CD8-positive, alpha-beta memory T cell (primary cell): Measurements from ENCODE around the gene CEND1. TPM values are rescaled to one million over a fixed set of nuclear protein-coding genes. Genes with fewer than 3 reads are reported as not detected.

Experiments
- CTCF ChIA-PET: fragments of 350-600 bp; sonication (Branson Sonifier 250); formaldehyde crosslinking; loops from one replicate; lab custom pipeline; 2021; ENCODE audit warnings: antibody characterized with exemption; lab: Charles Lee
- POLR2A ChIA-PET: fragments of 350-600 bp; sonication (Branson Sonifier 250); formaldehyde crosslinking; loops from one replicate; lab custom pipeline; 2021; ENCODE audit warnings: antibody characterized with exemption; lab: Charles Lee
- DNase-seq, 5 donors: peaks; one replicate each; pipeline versions ENCODE4 v3.0.0 to v3.0.0-alpha.2; 2020 to 2022; ENCODE audit warnings: mixed read lengths in 1 of 5
- H3K27ac ChIP-seq: one replicate; pipeline ENCODE4 v1.7.0; 2013; ENCODE audit warnings: low read depth, mild to moderate bottlenecking, low read length, moderate library complexity
- H3K27me3 ChIP-seq: 2 replicates; pipeline ENCODE4 v1.7.0; 2013; ENCODE audit warnings: low read length, mild to moderate bottlenecking; ENCODE audit not compliant: insufficient read depth, poor library complexity, severe bottlenecking
- H3K36me3 ChIP-seq: 2 replicates; pipeline ENCODE4 v1.7.0; 2013; ENCODE audit warnings: mild to moderate bottlenecking, low read length, moderate library complexity; ENCODE audit not compliant: insufficient read depth
- H3K4me1 ChIP-seq: 2 replicates; pipeline ENCODE4 v1.7.0; 2013; ENCODE audit warnings: mild to moderate bottlenecking, low read length, moderate library complexity; ENCODE audit not compliant: insufficient read depth
- H3K4me3 ChIP-seq: 2 replicates; pipeline ENCODE4 v1.7.0; 2013; ENCODE audit warnings: mild to moderate bottlenecking, low read length
- H3K9me3 ChIP-seq: 2 replicates; pipeline ENCODE4 v1.7.0; 2013; ENCODE audit warnings: mild to moderate bottlenecking, low read length
- H3K27ac Mint-ChIP-seq, 8 donors: one replicate each; pipeline ENCODE4 v1.8.0; 2020 to 2021; ENCODE audit warnings: mixed read lengths in 8 of 8, mild to moderate bottlenecking in 6 of 8, inconsistent platforms in 3 of 8, moderate library complexity in 3 of 8
- H3K27me3 Mint-ChIP-seq, 2 donors: one replicate each; pipeline ENCODE4 v1.8.0; 2020 to 2021; ENCODE audit warnings: mixed read lengths in 2 of 2, mild to moderate bottlenecking in 1 of 2, moderate library complexity in 1 of 2
- H3K36me3 Mint-ChIP-seq, 3 donors: one replicate each; pipeline ENCODE4 v1.8.0; 2020 to 2021; ENCODE audit warnings: mixed read lengths in 3 of 3, inconsistent platforms in 1 of 3, mild to moderate bottlenecking in 1 of 3
- H3K4me1 Mint-ChIP-seq, 3 donors: one replicate each; pipeline ENCODE4 v1.8.0; 2020 to 2021; ENCODE audit warnings: mixed read lengths in 3 of 3, inconsistent platforms in 1 of 3, mild to moderate bottlenecking in 1 of 3
- H3K4me3 Mint-ChIP-seq, 7 donors: one replicate each; pipeline ENCODE4 v1.8.0; 2020 to 2021; ENCODE audit warnings: mixed read lengths in 7 of 7, mild to moderate bottlenecking in 6 of 7, moderate library complexity in 4 of 7, inconsistent platforms in 2 of 7
- H3K9me3 Mint-ChIP-seq, 5 donors: one replicate each; pipeline ENCODE4 v1.8.0; 2020 to 2022; ENCODE audit warnings: mixed read lengths in 5 of 5, mild to moderate bottlenecking in 3 of 5, moderate library complexity in 2 of 5, inconsistent platforms in 1 of 5
- polyA plus RNA-seq: library from polyadenylated mRNA; unstranded; fragments of 300-500 nt; fragmentation: Illumina TruSeq; gene quantifications from one replicate; pipeline ENCODE4 v1.2.3, GENCODE V29; 2021
- total RNA-seq, 2 experiments: library from RNA; stranded (reverse); gene quantifications; one replicate each; pipeline ENCODE4 v1.2.3, GENCODE V29; 2021

Gene CEND1
- total and polyA plus RNA-seq, 3 experiments from 2014 or later: 0.13 to 2.6 (median 2.1) TPM

DNA sequence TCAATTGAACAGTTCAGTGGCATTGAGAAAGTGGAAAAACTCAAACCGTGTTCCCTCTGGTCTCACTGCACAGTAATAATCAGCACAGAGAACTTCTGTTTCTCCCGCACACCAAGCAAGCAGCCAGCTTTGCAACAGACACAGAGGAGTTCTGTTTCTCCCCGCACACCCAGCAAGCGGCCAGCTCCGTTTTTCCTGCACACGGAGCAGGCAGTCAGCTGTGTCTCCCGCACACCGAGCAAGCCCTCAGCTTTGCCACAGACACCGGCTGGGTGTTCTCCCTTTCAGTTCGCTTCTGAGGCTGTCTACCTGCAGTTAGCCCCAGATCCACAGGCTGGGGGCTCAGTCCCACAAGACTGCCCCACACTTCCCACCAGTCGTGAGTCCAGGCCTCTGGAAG is 52.5 kb downstream of the CEND1 start:
- Histone ChIP-seq H3K27ac (no peak overlapping the region), H3K9me3 (no peaks in the 10 kb centered on the region), H3K27me3 (no peaks in the 10 kb centered on the region), H3K4me1 (peaks cover 12% of the 10 kb centered on the region), H3K4me3 (peak overlapping the region; percentile 2), H3K36me3 (no peaks in the 10 kb centered on the region)
- H3K9me3 Mint-ChIP-seq: no peaks in the 10 kb centered on the region
- ChIA-PET POLR2A (interaction anchor here (0.6 kb wide), 1 partner anchor 53 kb away, joined by 14 read pairs; no protein-coding TSS in a partner anchor), CTCF (interaction anchor here (1.5 to 2.5 kb wide), 3 partner anchors 8 to 11 kb away, joined by 3 to 9 read pairs (median 9); partner anchors contain the start of gene TALDO1)
- peaks cover 5 to 6% of the 10 kb centered on the region in 2 donors for H3K27me3 Mint-ChIP-seq
- H3K27ac Mint-ChIP-seq: peak overlapping the region in 1 of 8 donors; percentile 29
- H3K36me3 Mint-ChIP-seq: no peaks in the 10 kb centered on the region
- H3K4me1 Mint-ChIP-seq: peaks cover 10 to 14% (median 12%) of the 10 kb centered on the region in 3 donors
- H3K4me3 Mint-ChIP-seq: peak overlapping the region in 3 of 7 donors; percentile 12 to 58 (median 15)
- no peak for DNase-seq

Other genes with a start within 250 kb of the CEND1 start
- gene LMNTD2, start 229.4 kb downstream of the CEND1 start, total RNA-seq: 1 to 10 TPM; 1.2 to 2.4 TPM
- 1.1 TPM for gene LMNTD2, start 229.4 kb downstream of the CEND1 start, polyA plus RNA-seq
- gene RASSF7, start 229.1 kb downstream of the CEND1 start, total RNA-seq: 10 to 100 TPM; 20.4 to 20.7 TPM
- 39.7 TPM for gene RASSF7, start 229.1 kb downstream of the CEND1 start, polyA plus RNA-seq
- gene PHRF1, start 213.6 kb downstream of the CEND1 start, total RNA-seq: 10 to 100 TPM; 47.3 to 49.8 TPM
- gene PHRF1, start 213.6 kb downstream of the CEND1 start, polyA plus RNA-seq: 17.7 TPM
- gene IRF7, start 174.1 kb downstream of the CEND1 start, total RNA-seq: 10 to 100 TPM; 16.4 to 18.0 TPM
- 38.6 TPM for gene IRF7, start 174.1 kb downstream of the CEND1 start, polyA plus RNA-seq
- gene CDHR5, start 165.1 kb downstream of the CEND1 start, total RNA-seq: not detected
- gene CDHR5, start 165.1 kb downstream of the CEND1 start, polyA plus RNA-seq: not detected
- gene SCT, start 162.9 kb downstream of the CEND1 start, total RNA-seq: not detected
- not detected for gene SCT, start 162.9 kb downstream of the CEND1 start, polyA plus RNA-seq
- under 1 TPM; 0.22 to 0.31 TPM for gene DRD4, start 152.8 kb downstream of the CEND1 start, total RNA-seq
- not detected for gene DRD4, start 152.8 kb downstream of the CEND1 start, polyA plus RNA-seq
- gene DEAF1, start 94.9 kb downstream of the CEND1 start, total RNA-seq: 10 to 100 TPM; 52.1 to 54.6 TPM
- gene DEAF1, start 94.9 kb downstream of the CEND1 start, polyA plus RNA-seq: 36.3 TPM
- 10 to 100 TPM; 10.3 to 13.4 TPM for gene TMEM80, start 94.3 kb downstream of the CEND1 start, total RNA-seq
- 27.8 TPM for gene TMEM80, start 94.3 kb downstream of the CEND1 start, polyA plus RNA-seq
- 1 to 10 TPM; 7.0 to 7.8 TPM for gene EPS8L2, start 83.9 kb downstream of the CEND1 start, total RNA-seq
- gene EPS8L2, start 83.9 kb downstream of the CEND1 start, polyA plus RNA-seq: 22.9 TPM
- gene TALDO1, start 42.6 kb downstream of the CEND1 start, total RNA-seq: 100 to 1,000 TPM; 245 to 246 TPM
- 184 TPM for gene TALDO1, start 42.6 kb downstream of the CEND1 start, polyA plus RNA-seq
- gene GATD1, start 12.6 kb downstream of the CEND1 start, total RNA-seq: 10 to 100 TPM; 53.0 to 56.3 TPM
- 12.9 TPM for gene GATD1, start 12.6 kb downstream of the CEND1 start, polyA plus RNA-seq
- 10 to 100 TPM; 73.6 to 77.0 TPM for gene SLC25A22, start 8.2 kb upstream of the CEND1 start, total RNA-seq
- 14.1 TPM for gene SLC25A22, start 8.2 kb upstream of the CEND1 start, polyA plus RNA-seq
- gene PIDD1, start 15.1 kb upstream of the CEND1 start, total RNA-seq: 10 to 100 TPM; 30.5 to 34.5 TPM
- 4.6 TPM for gene PIDD1, start 15.1 kb upstream of the CEND1 start, polyA plus RNA-seq
- gene RPLP2, start 19.9 kb upstream of the CEND1 start, total RNA-seq: 1,000 to 10,000 TPM; 2,769 to 2,922 TPM
- gene RPLP2, start 19.9 kb upstream of the CEND1 start, polyA plus RNA-seq: 3,158 TPM
- gene PNPLA2, start 28.8 kb upstream of the CEND1 start, total RNA-seq: 10 to 100 TPM; 49.8 to 53.0 TPM
- 41.5 TPM for gene PNPLA2, start 28.8 kb upstream of the CEND1 start, polyA plus RNA-seq
- 1 to 10 TPM; 2.4 to 3.6 TPM for gene CRACR2B, start 37.8 kb upstream of the CEND1 start, total RNA-seq
- not detected for gene CRACR2B, start 37.8 kb upstream of the CEND1 start, polyA plus RNA-seq
- gene CD151, start 42.9 kb upstream of the CEND1 start, total RNA-seq: 10 to 100 TPM; 61.2 to 65.5 TPM
- gene CD151, start 42.9 kb upstream of the CEND1 start, polyA plus RNA-seq: 19.6 TPM
- 100 to 1,000 TPM; 178 to 182 TPM for gene POLR2L, start 52.4 kb upstream of the CEND1 start, total RNA-seq
- 114 TPM for gene POLR2L, start 52.4 kb upstream of the CEND1 start, polyA plus RNA-seq
- 1 to 10 TPM; 8.8 to 9.4 TPM for gene TSPAN4, start 52.8 kb upstream of the CEND1 start, total RNA-seq
- 4.4 TPM for gene TSPAN4, start 52.8 kb upstream of the CEND1 start, polyA plus RNA-seq
- gene CHID1, start 120.7 kb upstream of the CEND1 start, total RNA-seq: 10 to 100 TPM; 87.2 to 94.1 TPM
- gene CHID1, start 120.7 kb upstream of the CEND1 start, polyA plus RNA-seq: 57.1 TPM
- 10 to 100 TPM; 38.8 to 42.8 TPM for gene AP2A2, start 135.8 kb upstream of the CEND1 start, total RNA-seq
- 13.9 TPM for gene AP2A2, start 135.8 kb upstream of the CEND1 start, polyA plus RNA-seq
- gene MUC6, start 246.6 kb upstream of the CEND1 start, total RNA-seq: not detected
- not detected for gene MUC6, start 246.6 kb upstream of the CEND1 start, polyA plus RNA-seq